Activated T-helper 1 cell treated with anti-CD3 and anti-CD28 coated beads, Interleukin-12 subunit alpha, Interleukin-12 subunit beta, Interleukin-2, Interleukin-4 antibody, amounts not matched to agents 30 ng/mL and 10 ng/mL and 1 ng/mL, durations not matched to agents 14 hours and 24 hours and 36 hours (primary cell): Measurements from ENCODE around the gene ZBTB5. TPM values are rescaled to one million over a fixed set of nuclear protein-coding genes. Genes with fewer than 3 reads are reported as not detected.
A peak's percentile ranks its signal among the peaks of the same experiment; 100 is the strongest.
"Not testable (repeated sequence)": the region's sequence is repeated elsewhere in the genome, so short reads cannot be mapped to it uniquely, and the experiment has no call there.

Experiments
- DNase-seq: peaks from one replicate; pipeline ENCODE4 v3.0.0; 2021; ENCODE audit warnings: low spot score
- H3K27ac Mint-ChIP-seq: one replicate; pipeline ENCODE4 v1.8.0; 2021; ENCODE audit warnings: mild to moderate bottlenecking, mixed read lengths
- H3K27me3 Mint-ChIP-seq: one replicate; pipeline ENCODE4 v1.8.0; 2022; ENCODE audit warnings: mild to moderate bottlenecking, moderate library complexity, mixed read lengths; ENCODE audit not compliant: insufficient read depth
- H3K36me3 Mint-ChIP-seq: one replicate; pipeline ENCODE4 v1.8.0; 2021; ENCODE audit warnings: low read depth, mixed read lengths
- H3K4me1 Mint-ChIP-seq: one replicate; pipeline ENCODE4 v1.8.0; 2021; ENCODE audit warnings: low read depth, mixed read lengths
- H3K4me3 Mint-ChIP-seq: one replicate; pipeline ENCODE4 v1.8.0; 2021; ENCODE audit warnings: mild to moderate bottlenecking, moderate library complexity, mixed read lengths
- H3K9me3 Mint-ChIP-seq: one replicate; pipeline ENCODE4 v1.8.0; 2021; ENCODE audit warnings: mixed read lengths
- intact Hi-C: fragments of 100-400 bp; cut with micrococcal nuclease; formaldehyde crosslinking; loops from one replicate; pipeline ENCODE4 v1.15.1; 2024
- total RNA-seq: library from RNA; stranded (reverse); gene quantifications from 2 replicates; pipeline ENCODE4 v1.2.3, GENCODE V29; 2022

ZBTB5 gene
- total RNA-seq, 1 donor from 2014 or later: 9.6 TPM

- H3K36me3 Mint-ChIP-seq: peaks cover 34% of the 10 kb centered on the region
- intact Hi-C loops: no loop called here
- no peak overlapping the region for H3K4me3 Mint-ChIP-seq
- no peak overlapping the region for H3K27ac Mint-ChIP-seq
- H3K4me1 Mint-ChIP-seq: peaks cover 4% of the 10 kb centered on the region
- H3K9me3 Mint-ChIP-seq: no peaks in the 10 kb centered on the region
- no peak for DNase-seq
- no peaks in the 10 kb centered on the region for H3K27me3 Mint-ChIP-seq
Observed at GRCh38 chr9:37437621-37438020, 27.6 kb downstream of the ZBTB5 start.

- intact Hi-C loops: no loop called here
- H3K36me3 Mint-ChIP-seq: peaks cover 32% of the 10 kb centered on the region
- no peak for DNase-seq
- peak overlapping the region; percentile 53 for H3K27ac Mint-ChIP-seq
- no peaks in the 10 kb centered on the region for H3K27me3 Mint-ChIP-seq
- no peak overlapping the region for H3K4me3 Mint-ChIP-seq
- peaks cover 5% of the 10 kb centered on the region for H3K4me1 Mint-ChIP-seq
- H3K9me3 Mint-ChIP-seq: no peaks in the 10 kb centered on the region
Observed at GRCh38 chr9:37437010-37437409, 28.2 kb downstream of the ZBTB5 start.

GRCh38 chr9:37436540-37436939, 28.7 kb downstream of the ZBTB5 start:
- H3K9me3 Mint-ChIP-seq: no peaks in the 10 kb centered on the region
- peaks cover 5% of the 10 kb centered on the region for H3K4me1 Mint-ChIP-seq
- H3K4me3 Mint-ChIP-seq: no peak overlapping the region
- no peak overlapping the region for H3K27ac Mint-ChIP-seq
- DNase-seq: no peak
- H3K27me3 Mint-ChIP-seq: no peaks in the 10 kb centered on the region
- intact Hi-C loops: no loop called here
- H3K36me3 Mint-ChIP-seq: peaks cover 29% of the 10 kb centered on the region

GRCh38 chr9:37433867-37434371, 31.3 kb downstream of the ZBTB5 start:
- H3K4me3 Mint-ChIP-seq: no peak overlapping the region

GRCh38 chr9:37432020-37432419, 33.2 kb downstream of the ZBTB5 start:
- no peak overlapping the region for H3K27ac Mint-ChIP-seq
- peaks cover 5% of the 10 kb centered on the region for H3K4me1 Mint-ChIP-seq
- no peak overlapping the region for H3K4me3 Mint-ChIP-seq
- H3K9me3 Mint-ChIP-seq: no peaks in the 10 kb centered on the region
- peaks cover 11% of the 10 kb centered on the region for H3K36me3 Mint-ChIP-seq
- no peaks in the 10 kb centered on the region for H3K27me3 Mint-ChIP-seq
- no peak for DNase-seq
- intact Hi-C loops: no loop called here

More at GRCh38 chr9:37433867-37434371, 31.3 kb downstream of the ZBTB5 start:
- Mint-ChIP-seq H3K9me3 (no peaks in the 10 kb centered on the region), H3K36me3 (peaks cover 22% of the 10 kb centered on the region), H3K4me1 (peaks cover 5% of the 10 kb centered on the region), H3K27me3 (no peaks in the 10 kb centered on the region), H3K27ac (no peak overlapping the region)
- no peak for DNase-seq
- intact Hi-C loops: no loop called here

GRCh38 chr9:37430841-37431597, 34.2 kb downstream of the ZBTB5 start:
- peaks cover 5% of the 10 kb centered on the region for H3K4me1 Mint-ChIP-seq
- no peak for DNase-seq
- no peaks in the 10 kb centered on the region for H3K9me3 Mint-ChIP-seq
- intact Hi-C loops: no loop called here
- H3K27me3 Mint-ChIP-seq: no peaks in the 10 kb centered on the region
- H3K27ac Mint-ChIP-seq: no peak overlapping the region
- H3K36me3 Mint-ChIP-seq: peaks cover 16% of the 10 kb centered on the region
- H3K4me3 Mint-ChIP-seq: no peak overlapping the region

- H3K27me3 Mint-ChIP-seq: no peaks in the 10 kb centered on the region
- no peak overlapping the region for H3K4me3 Mint-ChIP-seq
- H3K27ac Mint-ChIP-seq: no peak overlapping the region
- no peak for DNase-seq
- intact Hi-C loops: no loop called here
- peaks cover 20% of the 10 kb centered on the region for H3K36me3 Mint-ChIP-seq
- H3K9me3 Mint-ChIP-seq: no peaks in the 10 kb centered on the region
- peaks cover 5% of the 10 kb centered on the region for H3K4me1 Mint-ChIP-seq
Observed at GRCh38 chr9:37429441-37430285, 35.6 kb downstream of the ZBTB5 start.

- no peaks in the 10 kb centered on the region for H3K27me3 Mint-ChIP-seq
- peaks cover 11% of the 10 kb centered on the region for H3K4me1 Mint-ChIP-seq
- H3K4me3 Mint-ChIP-seq: no peak overlapping the region
- H3K9me3 Mint-ChIP-seq: no peaks in the 10 kb centered on the region
- no peak overlapping the region for H3K27ac Mint-ChIP-seq
- H3K36me3 Mint-ChIP-seq: peaks cover 20% of the 10 kb centered on the region
- intact Hi-C loops: no loop called here
- DNase-seq: no peak
Observed at GRCh38 chr9:37428345-37428744, 36.9 kb downstream of the ZBTB5 start.

- Mint-ChIP-seq H3K27ac (no peak overlapping the region), H3K27me3 (no peaks in the 10 kb centered on the region), H3K4me1 (peaks cover 12% of the 10 kb centered on the region), H3K36me3 (peaks cover 17% of the 10 kb centered on the region), H3K9me3 (no peaks in the 10 kb centered on the region), H3K4me3 (no peak overlapping the region)
- intact Hi-C loops: no loop called here
- no peak for DNase-seq
Observed at GRCh38 chr9:37426846-37427245, 38.4 kb downstream of the ZBTB5 start.

- H3K27me3 Mint-ChIP-seq, intact Hi-C loops, DNase-seq, H3K9me3 Mint-ChIP-seq, H3K4me3 Mint-ChIP-seq, H3K27ac Mint-ChIP-seq: not testable (repeated sequence)
- Mint-ChIP-seq H3K36me3 (peaks cover 16% of the 10 kb centered on the region), H3K4me1 (peaks cover 14% of the 10 kb centered on the region)
Observed at GRCh38 chr9:37426431-37426830, 38.8 kb downstream of the ZBTB5 start.

GRCh38 chr9:37425298-37425752, 39.9 kb downstream of the ZBTB5 start:
- no peak for DNase-seq
- H3K4me1 Mint-ChIP-seq: peaks cover 14% of the 10 kb centered on the region
- H3K4me3 Mint-ChIP-seq: no peak overlapping the region
- no peaks in the 10 kb centered on the region for H3K27me3 Mint-ChIP-seq
- peaks cover 13% of the 10 kb centered on the region for H3K36me3 Mint-ChIP-seq
- no peak overlapping the region for H3K27ac Mint-ChIP-seq
- intact Hi-C loops: no loop called here
- no peaks in the 10 kb centered on the region for H3K9me3 Mint-ChIP-seq

GRCh38 chr9:37424686-37425297, 40.5 kb downstream of the ZBTB5 start:
- H3K36me3 Mint-ChIP-seq: peaks cover 13% of the 10 kb centered on the region
- H3K27me3 Mint-ChIP-seq: no peaks in the 10 kb centered on the region
- no peak overlapping the region for H3K4me3 Mint-ChIP-seq
- H3K27ac Mint-ChIP-seq: no peak overlapping the region
- no peak for DNase-seq
- no peaks in the 10 kb centered on the region for H3K9me3 Mint-ChIP-seq
- intact Hi-C loops: no loop called here
- peaks cover 14% of the 10 kb centered on the region for H3K4me1 Mint-ChIP-seq
